ENCODE data around the gene EMC1.

- TF ChIP-seq FOSL2 (IDR thresholded peaks at IDR 0.05) (no peak), FOSL2 (CRISPR knock-in tag; IDR thresholded peaks at IDR 0.05) (no peak), CTCF (IDR thresholded peaks at IDR 0.05) (no peak), POLR2A (IDR thresholded peaks at IDR 0.05; ENCODE audit: low read length) (no peak), EP300 (IDR thresholded peaks at IDR 0.05) (no peak), KDM5A (IDR thresholded peaks at IDR 0.05) (no peak), CEBPB (IDR thresholded peaks at IDR 0.05) (no peak), ZSCAN20 (CRISPR knock-in tag; IDR thresholded peaks at IDR 0.05) (no peak), KDM1A (IDR thresholded peaks at IDR 0.05; ENCODE audit: low read depth) (no peak)
Observed at GRCh38 chr1:19239876-19240275, 11.4 kb downstream of the EMC1 start.

Data from A549 (cell line).